Natural killer cell (primary cell): ENCODE data around the gene H2AZ2. TPM values are rescaled to one million over a fixed set of nuclear protein-coding genes. Genes with fewer than 3 reads are reported as not detected.
"Not testable (repeated sequence)": the region's sequence is repeated elsewhere in the genome, so short reads cannot be mapped to it uniquely, and the experiment has no call there.

Source experiments
- ATAC-seq, 3 donors: fragments of 150-1000 bp in 2 of 3; fragments of 200-7000 bp in 1 of 3; cut with Tn5 transposase; 1 replicate in 1 of 3; 2 replicates in 2 of 3; pipeline ENCODE4 v1.10.0; 2021; ENCODE audit warnings: mild to moderate bottlenecking in 2 of 3, moderate library complexity in 2 of 3
- DNase-seq, 2 donors: peaks; one replicate each; pipeline versions ENCODE4 v3.0.0 to v3.0.0-alpha.2; 2013 to 2021; ENCODE audit warnings: mixed read lengths in 1 of 2
- H3K27ac ChIP-seq: one replicate; pipeline ENCODE4 v1.5.1; 2013; ENCODE audit warnings: mild to moderate bottlenecking, low read length
- H3K27me3 ChIP-seq: one replicate; pipeline ENCODE4 v1.6.1; 2013; ENCODE audit warnings: low read length; ENCODE audit not compliant: control insufficient read depth, insufficient read depth
- H3K36me3 ChIP-seq: one replicate; pipeline ENCODE4 v1.6.1; 2013; ENCODE audit warnings: low read length; ENCODE audit not compliant: control insufficient read depth, insufficient read depth
- H3K4me1 ChIP-seq: one replicate; pipeline ENCODE4 v1.6.1; 2013; ENCODE audit warnings: low read length; ENCODE audit not compliant: control insufficient read depth, insufficient read depth
- H3K4me3 ChIP-seq: one replicate; pipeline ENCODE4 v1.5.1; 2013; ENCODE audit warnings: low read length
- H3K9me3 ChIP-seq: one replicate; pipeline ENCODE4 v1.6.1; 2013; ENCODE audit warnings: low read length; ENCODE audit not compliant: control insufficient read depth, insufficient read depth
- H3K27ac Mint-ChIP-seq, 2 donors: one replicate each; pipeline ENCODE4 v1.8.0; 2022; ENCODE audit warnings: mild to moderate bottlenecking in 2 of 2, mixed read lengths in 2 of 2, moderate library complexity in 1 of 2
- H3K27me3 Mint-ChIP-seq, 2 donors: one replicate each; pipeline ENCODE4 v1.8.0; 2022; ENCODE audit warnings: low read depth in 2 of 2, mixed read lengths in 2 of 2
- H3K36me3 Mint-ChIP-seq: one replicate; pipeline ENCODE4 v1.8.0; 2022; ENCODE audit warnings: mixed read lengths
- H3K4me1 Mint-ChIP-seq, 2 donors: one replicate each; pipeline ENCODE4 v1.8.0; 2022; ENCODE audit warnings: mixed read lengths in 2 of 2
- H3K4me3 Mint-ChIP-seq: one replicate; pipeline ENCODE4 v1.8.0; 2022; ENCODE audit warnings: mild to moderate bottlenecking, moderate library complexity, mixed read lengths
- H3K9me3 Mint-ChIP-seq, 2 donors: one replicate each; pipeline ENCODE4 v1.8.0; 2022; ENCODE audit warnings: mixed read lengths in 2 of 2
- WGBS: methylation state at CpG from one replicate; pipeline ENCODE4 v1.1.7; 2013; ENCODE audit warnings: missing lambda C conversion rate; ENCODE audit not compliant: insufficient coverage; 5-methylcytosine and 5-hydroxymethylcytosine counted together
- intact Hi-C: fragments of 100-400 bp; cut with micrococcal nuclease; formaldehyde crosslinking; loops from one replicate; pipeline ENCODE4 v1.14.2; 2022
- total RNA-seq, 4 donors: library from RNA; stranded (reverse); fragments of 120-200 nt in 1 of 4; gene quantifications; one replicate each; pipeline versions ENCODE4 v1.2.3 to v1.2.4, GENCODE V29; 2013 to 2022
- TF ChIP-seq, protein P1 (sequence below): fragments of 200-600 bp; IDR thresholded peaks from one replicate; pipeline ENCODE4 v1.8.0; 2022; ENCODE audit warnings: antibody characterized with exemption

The H2AZ2 gene
- total RNA-seq, 3 donors from 2014 or later (not counting 1 experiment from before 2014, with no cell fraction given): 178 to 196 (median 190) TPM

DNA sequence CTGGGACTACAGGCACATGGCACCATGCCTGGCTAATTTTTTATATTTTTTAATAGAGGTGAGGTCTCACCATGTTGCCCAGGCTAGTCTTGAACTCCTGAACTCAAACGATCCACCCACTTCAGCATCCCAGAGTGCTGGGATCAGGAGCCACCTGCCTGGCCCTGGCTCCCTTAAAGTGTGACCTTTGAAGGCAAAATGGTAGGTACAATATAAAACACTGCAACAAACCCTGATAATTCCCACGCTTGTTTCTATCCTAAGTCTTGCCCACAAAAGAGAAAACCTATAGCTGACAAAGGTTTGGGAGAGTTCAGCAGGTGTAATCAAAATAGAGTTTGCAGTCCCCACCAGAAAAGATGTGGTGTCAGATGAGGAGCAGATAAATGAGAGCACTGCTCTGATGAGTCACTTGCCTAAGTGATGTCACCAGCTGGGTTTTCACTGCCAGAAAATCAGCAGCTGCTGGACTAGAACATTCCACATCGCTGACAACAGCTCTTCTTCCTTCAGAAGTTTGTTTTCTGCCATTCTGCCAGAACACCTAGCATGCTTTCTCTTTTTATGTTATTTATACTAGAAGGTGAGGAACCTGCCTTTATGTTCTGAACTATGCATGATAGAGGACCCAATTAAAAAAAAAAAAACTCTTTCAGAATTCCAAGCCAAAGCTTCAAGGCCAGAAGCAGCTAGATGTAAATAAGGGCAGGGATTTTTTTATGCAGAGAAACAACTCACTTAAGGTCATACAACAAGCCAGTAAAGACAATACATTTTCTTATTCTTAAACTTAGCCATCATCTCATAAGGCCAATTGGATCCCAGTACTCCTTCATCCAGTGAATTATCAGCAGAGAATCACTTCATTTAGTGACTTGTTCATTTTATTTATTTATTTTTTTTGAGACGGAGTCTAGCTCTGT lies 19.4 kb upstream of the H2AZ2 start:
- intact Hi-C loops: no loop called here
- no peaks in the 10 kb centered on the region for H3K9me3 Mint-ChIP-seq
- DNase-seq (no peak), ATAC-seq (no peak)
- H3K27me3 Mint-ChIP-seq: peaks cover 2 to 7% of the 10 kb centered on the region in 2 donors
- Histone ChIP-seq H3K36me3 (no peaks in the 10 kb centered on the region), H3K4me3 (no peak overlapping the region), H3K9me3 (no peaks in the 10 kb centered on the region), H3K4me1 (no peaks in the 10 kb centered on the region), H3K27ac (no peak overlapping the region), H3K27me3 (no peaks in the 10 kb centered on the region)
- no peaks in the 10 kb centered on the region for H3K36me3 Mint-ChIP-seq
- no peak overlapping the region for H3K27ac Mint-ChIP-seq
- no peaks in the 10 kb centered on the region for H3K4me1 Mint-ChIP-seq
- TF ChIP-seq, protein P1, sequence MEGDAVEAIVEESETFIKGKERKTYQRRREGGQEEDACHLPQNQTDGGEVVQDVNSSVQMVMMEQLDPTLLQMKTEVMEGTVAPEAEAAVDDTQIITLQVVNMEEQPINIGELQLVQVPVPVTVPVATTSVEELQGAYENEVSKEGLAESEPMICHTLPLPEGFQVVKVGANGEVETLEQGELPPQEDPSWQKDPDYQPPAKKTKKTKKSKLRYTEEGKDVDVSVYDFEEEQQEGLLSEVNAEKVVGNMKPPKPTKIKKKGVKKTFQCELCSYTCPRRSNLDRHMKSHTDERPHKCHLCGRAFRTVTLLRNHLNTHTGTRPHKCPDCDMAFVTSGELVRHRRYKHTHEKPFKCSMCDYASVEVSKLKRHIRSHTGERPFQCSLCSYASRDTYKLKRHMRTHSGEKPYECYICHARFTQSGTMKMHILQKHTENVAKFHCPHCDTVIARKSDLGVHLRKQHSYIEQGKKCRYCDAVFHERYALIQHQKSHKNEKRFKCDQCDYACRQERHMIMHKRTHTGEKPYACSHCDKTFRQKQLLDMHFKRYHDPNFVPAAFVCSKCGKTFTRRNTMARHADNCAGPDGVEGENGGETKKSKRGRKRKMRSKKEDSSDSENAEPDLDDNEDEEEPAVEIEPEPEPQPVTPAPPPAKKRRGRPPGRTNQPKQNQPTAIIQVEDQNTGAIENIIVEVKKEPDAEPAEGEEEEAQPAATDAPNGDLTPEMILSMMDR: no peak
- H3K4me3 Mint-ChIP-seq: no peak overlapping the region
- 85% methylated on average over 2 of the region's 4 CpGs for WGBS

DNA sequence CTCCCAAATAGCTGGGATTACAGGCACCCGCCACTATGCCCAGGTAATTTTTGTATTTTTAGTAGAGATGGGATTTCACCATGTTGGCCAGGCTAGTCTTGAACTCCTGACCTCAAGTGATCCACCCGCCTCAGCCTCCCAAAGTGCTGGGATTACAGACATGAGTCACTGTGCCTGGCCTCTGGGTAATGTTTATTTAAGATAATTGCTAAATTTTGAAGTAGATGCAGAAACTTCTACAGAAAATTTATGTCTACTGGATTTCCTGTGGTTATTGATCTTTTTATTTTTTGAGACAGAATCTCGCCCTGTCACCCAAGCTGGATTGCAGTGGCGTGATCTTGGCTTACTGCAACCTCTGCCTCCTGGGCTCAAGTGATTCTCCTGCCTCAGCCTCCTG lies 14.1 kb upstream of the H2AZ2 start:
- H3K36me3 ChIP-seq, intact Hi-C loops, DNase-seq, H3K27ac Mint-ChIP-seq, H3K4me3 ChIP-seq, H3K4me1 Mint-ChIP-seq, H3K9me3 ChIP-seq, H3K27me3 Mint-ChIP-seq, H3K36me3 Mint-ChIP-seq, H3K4me3 Mint-ChIP-seq, H3K4me1 ChIP-seq, ATAC-seq, H3K27me3 ChIP-seq, H3K27ac ChIP-seq, H3K9me3 Mint-ChIP-seq: not testable (repeated sequence)
- 86% methylated on average over 4 of the region's 4 CpGs for WGBS

DNA sequence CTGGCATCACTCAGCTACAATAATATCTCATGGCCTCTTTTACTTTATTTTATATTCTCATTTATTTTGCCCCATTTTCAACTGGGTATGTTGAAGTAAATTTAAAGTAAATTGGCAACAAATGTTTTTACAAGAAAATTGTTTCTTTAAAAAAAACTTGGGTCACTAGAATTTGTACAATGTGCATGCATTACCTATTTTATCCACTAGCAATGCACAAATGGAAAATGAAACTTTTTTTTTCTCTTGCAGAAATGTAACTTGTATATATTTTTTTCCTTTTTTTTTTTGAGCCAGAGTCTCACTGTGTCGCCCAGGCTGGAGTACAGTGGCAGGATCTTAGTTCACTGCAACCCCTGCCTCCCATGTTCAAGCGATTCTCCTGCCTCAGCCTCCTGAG lies 10.3 kb upstream of the H2AZ2 start:
- Histone ChIP-seq H3K4me1 (peaks cover 7% of the 10 kb centered on the region), H3K9me3 (no peaks in the 10 kb centered on the region), H3K36me3 (no peaks in the 10 kb centered on the region), H3K27ac (no peak overlapping the region), H3K4me3 (no peak overlapping the region), H3K27me3 (no peaks in the 10 kb centered on the region)
- no peak overlapping the region for H3K27ac Mint-ChIP-seq
- H3K4me1 Mint-ChIP-seq: peaks cover 0 to 5% of the 10 kb centered on the region in 2 donors
- ATAC-seq (no peak), DNase-seq (no peak)
- intact Hi-C loops: no loop called here
- TF ChIP-seq, protein P1: no peak
- WGBS: 95% methylated on average over 2 of the region's 2 CpGs
- no peaks in the 10 kb centered on the region for H3K36me3 Mint-ChIP-seq
- peaks cover 2 to 7% of the 10 kb centered on the region in 2 donors for H3K27me3 Mint-ChIP-seq
- H3K9me3 Mint-ChIP-seq: no peaks in the 10 kb centered on the region
- no peak overlapping the region for H3K4me3 Mint-ChIP-seq

DNA sequence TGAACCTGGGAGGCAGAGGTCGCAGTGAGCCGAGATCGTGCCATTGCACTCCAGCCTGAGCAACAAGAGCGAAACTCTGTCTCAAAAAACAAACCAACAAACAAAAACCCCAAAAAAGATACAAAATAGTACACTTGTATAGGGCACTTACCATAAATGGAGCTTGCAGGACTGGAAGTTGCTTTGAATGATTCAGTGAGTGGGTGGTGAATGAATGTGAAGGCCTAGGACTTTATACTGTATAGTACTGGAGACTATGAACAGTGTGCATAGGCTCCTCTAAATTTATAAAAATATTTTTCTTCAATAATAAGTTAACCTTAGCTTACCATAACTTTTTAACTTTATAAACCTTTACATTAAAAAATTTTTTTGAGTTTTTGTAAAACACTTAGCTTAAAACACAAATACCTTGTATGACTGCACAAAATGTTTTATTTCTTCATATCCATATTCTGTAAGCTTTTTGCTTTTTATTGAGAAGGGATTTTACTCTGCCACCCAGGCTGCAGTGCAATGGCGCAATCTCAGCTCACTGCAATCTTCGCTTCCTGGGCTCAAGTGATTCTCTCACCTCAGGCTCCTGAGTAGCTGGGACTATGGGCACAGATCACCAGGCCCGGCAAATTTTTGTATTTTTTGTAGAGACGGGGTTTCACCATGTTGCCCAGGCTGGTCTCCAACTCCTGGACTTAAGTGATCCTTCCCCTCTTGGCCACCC lies 6.9 kb upstream of the H2AZ2 start:
- Histone ChIP-seq H3K9me3 (no peaks in the 10 kb centered on the region), H3K27ac (no peak overlapping the region), H3K4me3 (no peak overlapping the region), H3K27me3 (no peaks in the 10 kb centered on the region), H3K4me1 (peaks cover 7% of the 10 kb centered on the region), H3K36me3 (no peaks in the 10 kb centered on the region)
- peaks cover 0 to 5% of the 10 kb centered on the region in 2 donors for H3K4me1 Mint-ChIP-seq
- no peaks in the 10 kb centered on the region for H3K27me3 Mint-ChIP-seq
- TF ChIP-seq, protein P1: no peak
- no peak overlapping the region for H3K27ac Mint-ChIP-seq
- 97% methylated on average over 8 of the region's 8 CpGs for WGBS
- no peaks in the 10 kb centered on the region for H3K9me3 Mint-ChIP-seq
- ATAC-seq (no peak), DNase-seq (no peak)
- H3K4me3 Mint-ChIP-seq: no peak overlapping the region
- H3K36me3 Mint-ChIP-seq: no peaks in the 10 kb centered on the region
- intact Hi-C loops: no loop called here
